NCI-H510A (cell line): Measurements from ENCODE around the gene PMVK.

Experiments used
- DNase-seq: peaks from one replicate; lab custom pipeline; 2025; lab: John Stamatoyannopoulos, UW

PMVK gene

GRCh38 chr1:154945962-154946850 is 9.7 kb upstream of the PMVK start:
- no peak for DNase-seq

DNA sequence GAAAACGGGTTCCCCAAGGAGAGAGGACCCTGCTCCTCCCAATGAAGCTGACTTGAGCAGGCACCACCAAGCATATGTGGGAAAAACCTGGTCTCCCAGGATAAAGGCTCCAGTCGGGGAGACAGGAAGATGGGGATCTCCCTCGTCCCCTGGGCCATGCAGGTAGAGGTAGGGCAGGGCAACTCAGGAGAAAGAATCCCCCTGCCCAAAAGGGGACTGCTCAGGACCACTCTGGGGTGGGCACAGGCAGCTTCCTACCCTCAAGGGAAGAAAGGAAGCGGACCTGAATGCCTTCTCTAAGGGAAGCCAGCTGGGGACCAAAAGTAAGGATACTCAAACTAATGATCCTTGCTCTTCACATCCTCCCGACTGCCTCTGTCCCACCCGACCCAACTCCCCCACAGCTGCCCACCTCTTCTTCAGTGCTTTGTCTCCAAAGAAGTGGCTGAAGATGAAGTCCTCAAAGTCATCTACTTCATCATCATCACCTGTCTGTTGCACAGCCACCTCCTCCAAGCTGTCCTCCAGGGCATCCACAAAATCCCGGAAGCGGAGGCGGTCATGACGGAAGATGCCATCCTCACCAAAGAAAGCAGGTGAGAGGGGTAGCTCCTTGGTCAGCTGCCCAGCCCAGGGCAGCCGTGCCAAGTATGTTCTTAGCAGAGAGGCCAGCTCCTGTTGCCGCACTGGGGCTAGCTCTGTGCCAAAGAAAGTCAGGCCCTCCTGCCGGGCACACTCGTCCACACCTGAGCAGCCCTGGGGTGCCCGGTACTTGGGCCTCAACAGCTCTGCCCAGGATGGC is 8.8 kb upstream of the PMVK start:
- DNase-seq = no peak

GRCh38 chr1:154944401-154945159 is 8.1 kb upstream of the PMVK start:
- DNase-seq = no peak

GRCh38 chr1:154943649-154944400 is 7.3 kb upstream of the PMVK start:
- DNase-seq = no peak

GRCh38 chr1:154941333-154942013 is 5.0 kb upstream of the PMVK start:
- DNase-seq = no peak

DNA sequence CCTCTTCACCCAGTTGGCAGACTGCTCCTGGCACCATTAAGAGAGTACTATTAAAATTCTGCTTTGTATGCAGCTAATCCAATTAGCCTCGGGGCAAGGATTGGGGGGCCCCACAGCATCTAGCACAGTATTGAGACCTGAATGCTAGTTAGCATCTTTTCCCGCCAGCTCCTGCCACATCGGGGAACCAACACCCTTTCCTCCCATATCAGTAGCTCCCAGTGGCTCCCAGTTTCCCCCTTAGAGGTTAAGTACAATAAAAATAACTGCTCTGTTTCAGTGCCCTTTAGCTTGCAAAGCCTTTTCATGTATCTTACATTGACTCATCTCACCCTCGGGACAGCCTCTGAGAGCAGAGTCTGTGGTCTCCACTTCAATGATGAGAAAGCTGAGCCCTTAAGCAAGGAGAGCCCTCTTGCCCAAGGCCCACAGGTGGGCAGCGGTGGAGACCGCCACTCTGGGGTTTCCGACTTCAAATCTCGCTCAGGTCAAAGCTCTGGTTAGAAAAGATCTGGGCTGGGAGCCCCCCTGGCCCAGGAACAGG is 4.2 kb upstream of the PMVK start:
- no peak for DNase-seq

GRCh38 chr1:154940213-154940560 is 3.7 kb upstream of the PMVK start:
- DNase-seq = no peak

DNA sequence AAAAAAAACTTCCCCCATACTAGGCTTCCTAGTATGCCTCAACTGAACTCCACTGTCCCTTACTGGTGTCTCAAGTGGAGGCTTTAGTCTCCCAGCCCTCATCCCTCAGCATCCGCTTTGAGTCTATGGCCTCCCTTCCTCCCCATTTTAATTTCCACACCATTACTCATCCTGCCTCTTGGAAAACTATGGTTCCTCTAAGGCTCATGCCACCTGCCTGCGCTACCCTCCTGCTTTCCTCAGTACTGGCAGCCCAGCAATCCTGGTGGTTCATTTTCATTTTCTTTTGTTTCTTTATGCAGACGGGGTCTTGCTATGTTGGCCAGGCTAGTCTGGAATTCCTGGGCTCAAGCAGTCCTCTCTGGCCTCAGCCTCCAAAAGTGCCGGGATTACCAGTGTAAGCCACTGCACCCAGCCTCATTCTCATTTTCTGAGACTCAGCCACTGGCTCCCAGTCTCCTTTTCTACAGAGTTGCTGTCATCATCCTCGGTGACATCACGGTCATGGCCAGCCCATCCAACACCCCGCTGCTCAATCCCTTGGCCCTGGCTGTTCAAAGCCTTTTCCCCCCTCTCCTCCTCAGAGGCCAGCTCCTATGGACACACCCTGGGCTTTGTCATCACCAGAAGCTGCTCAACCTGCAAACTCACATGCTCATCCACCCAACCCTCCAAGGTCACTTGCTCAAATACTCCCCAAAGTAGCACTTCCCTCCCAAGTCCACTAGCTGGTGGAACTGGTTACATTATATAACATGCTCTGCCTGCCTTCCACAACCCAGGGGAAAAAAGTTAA is 2.3 kb upstream of the PMVK start:
- DNase-seq = no peak

DNA sequence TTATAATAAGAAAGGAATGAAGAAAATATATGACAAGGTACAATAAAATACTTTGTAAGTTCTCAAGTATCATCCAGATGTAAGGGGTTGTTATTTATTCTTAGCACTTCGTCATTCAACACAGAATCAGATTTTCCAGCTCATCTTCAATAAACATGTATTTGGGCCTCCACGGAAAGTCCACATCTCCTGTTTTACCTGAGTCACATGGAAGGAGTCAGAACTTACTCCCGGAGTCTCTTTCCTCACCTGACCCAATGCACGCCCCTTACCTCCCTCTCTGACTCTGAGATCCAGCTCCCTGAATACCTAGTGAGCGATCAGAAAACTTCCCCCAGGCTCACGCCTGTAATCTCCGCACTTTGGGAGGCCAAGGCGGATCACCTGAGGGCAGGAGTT is 1.5 kb upstream of the PMVK start:
- DNase-seq = no peak

DNA sequence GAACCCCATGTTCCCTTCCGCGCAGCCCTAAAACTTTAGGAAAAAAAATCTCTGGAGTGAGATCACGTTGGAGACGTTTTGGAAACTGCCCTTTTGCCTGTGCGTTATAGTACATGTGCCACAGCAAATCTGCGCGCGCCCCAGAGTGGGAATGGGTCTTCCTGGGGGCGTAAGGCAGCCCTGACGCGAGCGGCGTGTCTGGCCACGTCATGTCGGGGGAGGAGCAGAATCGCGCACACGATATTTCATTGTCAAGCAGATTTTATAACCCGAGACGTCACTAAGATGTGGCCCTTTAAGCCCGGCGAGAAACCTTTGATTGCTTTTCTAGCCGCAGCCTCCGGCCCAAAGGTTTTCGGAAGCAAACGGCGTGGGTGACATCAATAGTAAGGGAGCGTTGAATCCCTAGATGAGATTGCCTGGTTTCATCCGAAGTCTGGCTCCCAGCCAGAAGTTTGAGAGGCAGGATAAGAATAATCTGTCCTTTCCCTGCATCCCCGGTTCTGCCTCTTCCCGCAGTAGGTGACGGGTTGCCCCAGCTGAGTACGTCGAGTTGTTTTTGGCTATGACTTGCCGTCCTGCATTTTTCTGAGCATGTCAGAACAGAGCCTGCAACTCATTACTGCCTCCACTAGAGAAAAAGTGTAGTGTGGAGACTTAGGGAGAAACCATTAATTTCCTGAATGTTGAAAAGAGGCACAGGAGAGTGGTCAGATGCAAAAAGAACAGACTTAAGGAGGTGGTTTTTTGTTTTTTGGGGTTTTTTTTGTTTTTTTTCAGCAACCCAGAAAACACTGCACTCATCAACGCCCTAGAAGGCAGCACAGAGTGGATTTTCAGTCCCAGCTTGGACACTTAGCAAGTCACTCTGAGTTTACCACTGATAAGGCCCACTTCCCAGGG is 817 bp upstream of the PMVK start:
- peak; percentile 86 for DNase-seq

- DNase-seq = no peak
Observed at GRCh38 chr1:154935749-154936554, 567 bp downstream of the PMVK start.

GRCh38 chr1:154934358-154934948 is 2.1 kb downstream of the PMVK start:
- DNase-seq = no peak

GRCh38 chr1:154931940-154932487 is 4.5 kb downstream of the PMVK start:
- no peak for DNase-seq

- no peak for DNase-seq
Observed at GRCh38 chr1:154926201-154926600, 10.3 kb downstream of the PMVK start.

DNA sequence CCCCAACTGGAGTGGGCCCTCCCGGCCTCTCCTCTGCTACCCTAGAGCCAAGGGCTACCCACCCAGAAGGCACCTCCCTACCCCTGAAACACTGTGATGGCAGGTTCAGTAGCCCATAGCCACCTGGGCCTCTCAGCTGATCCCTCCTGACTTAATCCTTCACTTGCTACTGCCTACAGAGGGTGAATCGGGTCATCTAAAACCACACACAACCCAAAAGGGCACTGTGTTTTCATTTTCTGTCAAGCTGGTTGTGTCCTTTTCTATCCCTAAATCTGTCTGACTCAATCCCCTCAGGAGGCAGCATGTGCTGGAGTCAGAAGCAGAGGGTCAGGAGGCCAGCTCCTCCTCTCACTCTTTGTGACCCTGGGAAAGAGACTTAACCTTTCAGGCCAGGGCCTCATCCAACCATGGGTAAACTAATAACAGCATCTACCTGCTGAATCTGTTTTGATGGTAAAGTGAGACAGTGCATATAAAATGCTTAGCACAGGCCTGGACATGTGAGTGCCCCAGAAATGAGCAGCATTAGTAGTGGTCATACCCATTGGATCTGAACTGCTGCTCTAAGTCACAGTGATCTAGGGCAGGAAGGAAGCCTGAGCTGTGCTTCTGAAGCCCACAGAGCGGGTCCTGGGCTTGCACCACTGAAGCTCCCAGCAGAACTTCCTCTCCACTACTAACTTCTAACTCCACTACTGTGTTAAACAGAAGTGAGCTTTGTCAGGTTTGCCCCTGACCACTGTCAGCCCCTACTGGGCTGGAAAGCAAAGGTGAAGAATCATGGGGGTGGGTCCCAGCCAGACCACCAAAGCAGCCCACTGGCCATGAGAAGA is 11.0 kb downstream of the PMVK start:
- no peak for DNase-seq

DNA sequence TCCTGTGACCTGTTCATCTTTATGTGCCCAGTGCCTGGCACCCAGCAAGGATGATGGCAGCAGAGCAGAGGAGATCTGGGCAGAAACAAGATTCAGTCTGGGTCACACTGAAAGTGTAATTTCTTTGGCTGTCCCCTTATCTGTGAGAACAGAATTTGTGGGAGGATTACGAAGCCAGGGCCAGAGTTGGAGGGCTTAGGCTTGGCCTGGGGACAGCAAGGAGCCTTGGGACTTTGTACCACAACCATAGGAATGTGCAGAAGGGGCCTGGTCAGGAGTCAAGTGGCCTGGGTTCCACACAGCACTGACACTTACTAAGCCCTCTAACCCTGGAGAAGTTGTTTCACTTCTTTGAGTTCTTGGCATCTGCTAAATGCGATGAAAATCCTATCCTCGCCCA is 12.8 kb downstream of the PMVK start:
- DNase-seq = no peak

DNA sequence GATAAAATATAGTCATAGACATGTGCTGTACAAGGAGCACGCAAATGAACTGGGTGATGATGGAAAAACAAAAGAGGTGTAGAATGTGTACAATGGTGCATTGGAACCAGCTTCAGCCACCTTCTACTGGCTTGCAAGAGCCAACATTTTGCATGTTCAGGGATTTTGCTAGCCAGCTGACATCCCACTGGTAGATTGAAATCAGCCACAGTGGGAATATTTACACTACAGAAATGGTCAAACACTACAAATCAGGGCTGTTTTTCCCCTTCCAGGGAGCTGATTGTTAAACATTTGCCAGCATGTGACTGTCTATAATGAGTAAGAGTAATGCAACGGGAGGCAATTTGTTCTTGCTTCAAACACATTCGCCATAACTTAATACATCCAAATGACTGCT is 23.2 kb downstream of the PMVK start:
- DNase-seq = no peak
